PC-9 (cell line): ENCODE results near the gene NPTX1. TPM values are rescaled to one million over a fixed set of nuclear protein-coding genes. Genes with fewer than 3 reads are reported as not detected.

Source experiments
- BruUV-seq: library from RNA; stranded (reverse); fragments of 400-500 nt; replicated peaks from 2 replicates; lab custom pipeline; 2021; lab: Mats Ljungman, UMichigan
- CTCF ChIA-PET: fragments of 300-600 bp; sonication (Branson Sonifier 250); formaldehyde crosslinking; loops from one replicate; lab custom pipeline; 2022; ENCODE audit warnings: antibody characterized with exemption; lab: Charles Lee
- POLR2A ChIA-PET: fragments of 300-600 bp; sonication (Branson Sonifier 250); formaldehyde crosslinking; loops from one replicate; lab custom pipeline; 2022; ENCODE audit warnings: antibody characterized with exemption; ENCODE audit not compliant: unreplicated experiment; lab: Charles Lee
- DNase-seq, 2 experiments: peaks; one replicate each; pipeline versions ENCODE4 v3.0.0 to v3.0.0-alpha.2; 2015 to 2022; ENCODE audit warnings: mixed read lengths in 1 of 2
- H2AFZ ChIP-seq: fragments of 200-600 bp; sonication (generic); 2 replicates; pipeline ENCODE4 v1.8.1; 2017; ENCODE audit warnings: antibody characterized with exemption
- H3F3A ChIP-seq: fragments of 200-600 bp; sonication (generic); 2 replicates; pipeline ENCODE4 v1.8.1; 2017; ENCODE audit warnings: antibody characterized with exemption, mild to moderate bottlenecking, low read depth; ENCODE audit not compliant: insufficient read depth
- H3K27ac ChIP-seq: fragments of 200-600 bp; sonication (generic); 2 replicates; pipeline ENCODE4 v1.6.1; 2016; ENCODE audit warnings: mixed run types
- H3K27me3 ChIP-seq: fragments of 200-600 bp; sonication (generic); 2 replicates; pipeline ENCODE4 v1.6.1; 2016; ENCODE audit warnings: low read depth, mixed run types; ENCODE audit not compliant: insufficient read depth
- H3K36me3 ChIP-seq: fragments of 200-600 bp; sonication (generic); 2 replicates; pipeline ENCODE4 v1.6.1; 2016; ENCODE audit warnings: low read depth, mixed run types
- H3K4me1 ChIP-seq: fragments of 200-600 bp; sonication (generic); replicated peaks from 2 replicates; pipeline ENCODE4 v1.6.1; 2016; ENCODE audit warnings: mixed run types; ENCODE audit not compliant: insufficient read depth
- H3K4me2 ChIP-seq: fragments of 200-600 bp; sonication (generic); 2 replicates; pipeline ENCODE4 v1.6.1; 2017; ENCODE audit warnings: mixed run types
- H3K4me3 ChIP-seq: fragments of 200-600 bp; sonication (generic); 2 replicates; pipeline ENCODE4 v1.6.1; 2016; ENCODE audit warnings: mixed run types
- H3K79me2 ChIP-seq: fragments of 200-600 bp; sonication (generic); 2 replicates; pipeline ENCODE4 v1.6.1; 2017; ENCODE audit warnings: low read depth, mixed run types
- H3K9me2 ChIP-seq: fragments of 200-600 bp; sonication (generic); 2 replicates; pipeline ENCODE4 v1.8.1; 2017; ENCODE audit warnings: mild to moderate bottlenecking; ENCODE audit not compliant: insufficient read depth
- H3K9me3 ChIP-seq: fragments of 200-600 bp; sonication (generic); 2 replicates; pipeline ENCODE4 v1.8.1; 2016; ENCODE audit warnings: low read depth; ENCODE audit not compliant: insufficient read depth
- H4K20me1 ChIP-seq: fragments of 200-600 bp; sonication (generic); 2 replicates; pipeline ENCODE4 v1.8.1; 2017; ENCODE audit not compliant: insufficient read depth
- CTCF ChIP-seq: fragments of 200-600 bp; sonication (generic); conservative IDR thresholded peaks from 2 replicates; pipeline ENCODE4 v1.6.1; 2017; ENCODE audit warnings: mixed run types, antibody characterized with exemption, mild to moderate bottlenecking, moderate library complexity
- EZH2 ChIP-seq: fragments of 200-600 bp; sonication (generic); IDR thresholded peaks from 2 replicates; pipeline ENCODE4 v1.8.0; 2017; ENCODE audit warnings: antibody characterized with exemption, low read depth
- intact Hi-C: fragments of 100-400 bp; cut with micrococcal nuclease; formaldehyde crosslinking; loops from one replicate; pipeline ENCODE4 v1.10.0; 2022; ENCODE audit not compliant: unreplicated experiment
- total RNA-seq: library from RNA; stranded (reverse); gene quantifications from 2 replicates; pipeline ENCODE4 v1.2.3, GENCODE V29; 2021

NPTX1 gene
- total RNA-seq, 1 experiment from 2014 or later, result 6.9 TPM

GRCh38 chr17:80478487-80479245, 2.3 kb upstream of the NPTX1 start:
- peaks cover 25% of the 10 kb centered on the region for H3K27me3 ChIP-seq
- no peaks in the 10 kb centered on the region for H3K9me3 ChIP-seq
- H3K9me2 ChIP-seq, result no peaks in the 10 kb centered on the region
- H3K4me3 ChIP-seq, result no peak overlapping the region
- CTCF ChIA-PET, result no interaction called here
- BruUV-seq, result no TSS peak
- H3K36me3 ChIP-seq, result no peaks in the 10 kb centered on the region
- no peak overlapping the region for H3K27ac ChIP-seq
- POLR2A ChIA-PET, result no interaction called here
- H3K4me1 ChIP-seq, result peaks cover 34% of the 10 kb centered on the region
- no peaks in the 10 kb centered on the region for H3K79me2 ChIP-seq
- DNase-seq, result no peak
- H4K20me1 ChIP-seq, result no peaks in the 10 kb centered on the region
- no peak overlapping the region for H2AFZ ChIP-seq
- no peak for TF ChIP-seq CTCF
- no peak for TF ChIP-seq EZH2
- intact Hi-C loops, result no loop called here
- H3K4me2 ChIP-seq, result no peak overlapping the region
- H3F3A ChIP-seq, result no peaks in the 10 kb centered on the region

- Histone ChIP-seq H3K79me2 (no peaks in the 10 kb centered on the region), H3K4me3 (no peak overlapping the region), H3K9me2 (no peaks in the 10 kb centered on the region), H3K27ac (no peak overlapping the region), H3K27me3 (peaks cover 25% of the 10 kb centered on the region), H4K20me1 (no peaks in the 10 kb centered on the region), H3F3A (no peaks in the 10 kb centered on the region), H2AFZ (no peak overlapping the region), H3K36me3 (no peaks in the 10 kb centered on the region), H3K4me2 (no peak overlapping the region), H3K4me1 (peaks cover 29% of the 10 kb centered on the region), H3K9me3 (no peaks in the 10 kb centered on the region)
- no peak for DNase-seq
- intact Hi-C loops, result no loop called here
- no peak for TF ChIP-seq CTCF
- no peak for TF ChIP-seq EZH2
- ChIA-PET CTCF (interaction anchor here (0.7 kb wide), 1 partner anchor 138 kb away, joined by 3 read pairs; no protein-coding TSS in a partner anchor), POLR2A (no interaction called here)
- BruUV-seq, result no TSS peak
These were observed 1.5 kb upstream of the NPTX1 start for GRCh38 chr17:80477647-80478478.

- intact Hi-C loops, result no loop called here
- H2AFZ ChIP-seq, result no peak overlapping the region
- CTCF ChIA-PET, result interaction anchor here (0.6 to 0.7 kb wide), 3 partner anchors 65 to 139 kb away, joined by 3 read pairs; no protein-coding TSS in a partner anchor
These were observed 655 bp upstream of the NPTX1 start for GRCh38 chr17:80476877-80477646.

More at GRCh38 chr17:80476877-80477646, 655 bp upstream of the NPTX1 start:
- no peaks in the 10 kb centered on the region for H3K9me2 ChIP-seq
- BruUV-seq, result no TSS peak
- peak in 1 of 2 experiments; percentile 33 for DNase-seq
- no peak overlapping the region; the same call in 1 of the 2 replicates for H3K4me3 ChIP-seq
- POLR2A ChIA-PET, result no interaction called here
- peaks cover 25% of the 10 kb centered on the region for H3K27me3 ChIP-seq
- no peaks in the 10 kb centered on the region for H3F3A ChIP-seq
- no peaks in the 10 kb centered on the region for H3K36me3 ChIP-seq
- H3K4me2 ChIP-seq, result peak overlapping the region; percentile 77; the same call in 1 of the 2 replicates
- H4K20me1 ChIP-seq, result no peaks in the 10 kb centered on the region
- no peaks in the 10 kb centered on the region for H3K9me3 ChIP-seq
- H3K27ac ChIP-seq, result no peak overlapping the region
- H3K4me1 ChIP-seq, result peaks cover 21% of the 10 kb centered on the region
- H3K79me2 ChIP-seq, result no peaks in the 10 kb centered on the region
- peak; percentile 96 for TF ChIP-seq EZH2
- no peak for TF ChIP-seq CTCF
